GM12878 (cell line): ENCODE measurements around the gene NAA15. TPM values are rescaled to one million over a fixed set of nuclear protein-coding genes. Genes with fewer than 3 reads are reported as not detected.
A peak's percentile ranks its signal among the peaks of the same experiment; 100 is the strongest.

ENCODE experiments used
- ATAC-seq: fragments of 200-7000 bp; cut with Tn5 transposase; 3 replicates; pipeline ENCODE4 v1.9.1; 2020; ENCODE audit warnings: mild to moderate bottlenecking, moderate library complexity
- BruUV-seq: library from RNA; stranded (reverse); fragments of 400-500 nt; replicated peaks from 2 replicates; lab custom pipeline; 2021; lab: Mats Ljungman, UMichigan
- CTCF ChIA-PET: fragments of 300-600 bp; sonication (Branson Sonifier 250); formaldehyde crosslinking; extraction: SDS; loops from one replicate; lab custom pipeline; 2021; ENCODE audit warnings: inconsistent platforms; lab: Yijun Ruan, JAX
- POLR2A ChIA-PET: fragments of 350-600 bp; formaldehyde crosslinking; extraction: SDS; loops from one replicate; lab custom pipeline; 2021; ENCODE audit warnings: inconsistent platforms; lab: Charles Lee
- RAD21 ChIA-PET: fragments of 300-600 bp; sonication (Branson Sonifier 250); formaldehyde crosslinking; loops from one replicate; lab custom pipeline; 2023; ENCODE audit warnings: antibody characterized with exemption; ENCODE audit not compliant: unreplicated experiment; lab: Charles Lee
- SMC1A ChIA-PET: fragments of 300-600 bp; sonication (Branson Sonifier 250); formaldehyde crosslinking; loops from one replicate; lab custom pipeline; 2023; ENCODE audit not compliant: unreplicated experiment, uncharacterized antibody; lab: Charles Lee
- DNase-seq: peaks from one replicate; pipeline ENCODE4 v3.0.0-alpha.2; 2011; ENCODE audit warnings: low read depth, low spot score
- FAIRE-seq: peaks from 3 replicates; lab custom pipeline; 2011; peaks lifted over from hg19 to GRCh38; lab: Jason Lieb, UNC
- H2AFZ ChIP-seq: 2 replicates; pipeline ENCODE4 v1.6.0; 2011; ENCODE audit warnings: low read depth, low read length, control low read depth; ENCODE audit not compliant: control insufficient read depth
- H3K27ac ChIP-seq: 2 replicates; pipeline ENCODE4 v1.5.1; 2011; ENCODE audit warnings: control low read depth; ENCODE audit not compliant: control insufficient read depth, insufficient read depth
- H3K27me3 ChIP-seq, 2 experiments: replicated peaks in 1 of 2; 2 replicates each; pipeline versions ENCODE4 v1.6.0 to v1.6.1; 2011; ENCODE audit warnings: low read length in 1 of 2; ENCODE audit not compliant: control insufficient read depth in 2 of 2, insufficient read depth in 2 of 2
- H3K36me3 ChIP-seq, 2 experiments: 2 replicates each; pipeline ENCODE4 v1.5.1; 2011; ENCODE audit warnings: low read length in 1 of 2; ENCODE audit not compliant: control insufficient read depth in 2 of 2, insufficient read depth in 2 of 2
- H3K4me1 ChIP-seq: 2 replicates; pipeline ENCODE4 v1.6.1; 2011; ENCODE audit warnings: mild to moderate bottlenecking, low read length, moderate library complexity, mixed read lengths; ENCODE audit not compliant: control insufficient read depth, insufficient read depth
- H3K4me2 ChIP-seq: 2 replicates; pipeline ENCODE4 v1.6.0; 2011; ENCODE audit warnings: control low read depth; ENCODE audit not compliant: control insufficient read depth, insufficient read depth
- H3K4me3 ChIP-seq: fragments of 200-600 bp; sonication (generic); 2 replicates; pipeline ENCODE4 v1.5.1; 2016
- H3K79me2 ChIP-seq: 2 replicates; pipeline ENCODE4 v1.6.0; 2011; ENCODE audit warnings: low read length; ENCODE audit not compliant: control insufficient read depth, insufficient read depth
- H3K9ac ChIP-seq: 2 replicates; pipeline ENCODE4 v1.8.0; 2011; ENCODE audit warnings: low read length, control low read depth, mixed read lengths; ENCODE audit not compliant: control insufficient read depth, insufficient read depth
- H3K9me3 ChIP-seq: replicated peaks from 3 replicates; pipeline ENCODE4 v1.5.1; 2011; ENCODE audit warnings: mild to moderate bottlenecking, low read length; ENCODE audit not compliant: control insufficient read depth, insufficient read depth
- H4K20me1 ChIP-seq: 2 replicates; pipeline ENCODE4 v1.6.0; 2011; ENCODE audit not compliant: control insufficient read depth, insufficient read depth
- BCL11A ChIP-seq: IDR thresholded peaks from 2 replicates; pipeline ENCODE4 v1.6.1; 2011; ENCODE audit warnings: low read depth, low read length
- BHLHE40 ChIP-seq, 2 experiments: fragments of 450-650 bp in 1 of 2; IDR thresholded peaks; 2 replicates each; pipeline ENCODE4 v1.6.1; 2011 to 2017; ENCODE audit warnings: low read depth in 2 of 2, borderline replicate concordance in 1 of 2, improper control_type of control experiment in 1 of 2, low read length in 1 of 2, mild to moderate bottlenecking in 1 of 2
- CREB1 ChIP-seq: IDR thresholded peaks from 2 replicates; pipeline ENCODE4 v1.6.1; 2012; ENCODE audit warnings: low read depth, mild to moderate bottlenecking, inconsistent platforms
- HDGF ChIP-seq: fragments of 450-650 bp; IDR thresholded peaks from 2 replicates; pipeline ENCODE4 v1.6.1; 2016; ENCODE audit warnings: antibody characterized with exemption
- KAT2A ChIP-seq: conservative IDR thresholded peaks from 2 replicates; pipeline ENCODE4 v1.6.1; 2011; ENCODE audit warnings: low read depth, low read length; ENCODE audit not compliant: control insufficient read depth
- MEF2A ChIP-seq: IDR thresholded peaks from 2 replicates; pipeline ENCODE4 v1.6.1; 2011; ENCODE audit warnings: low read depth, mild to moderate bottlenecking, low read length, moderate library complexity; ENCODE audit not compliant: insufficient read depth
- MEF2B ChIP-seq: fragments of 450-650 bp; IDR thresholded peaks from 2 replicates; pipeline ENCODE4 v1.6.1; 2018; ENCODE audit warnings: mild to moderate bottlenecking, moderate library complexity; ENCODE audit not compliant: partially characterized antibody, poor library complexity, severe bottlenecking
- NBN ChIP-seq: fragments of 450-650 bp; IDR thresholded peaks from 2 replicates; pipeline ENCODE4 v1.6.1; 2016
- PBX3 ChIP-seq: IDR thresholded peaks from 2 replicates; pipeline ENCODE4 v1.6.1; 2011; ENCODE audit warnings: mild to moderate bottlenecking, low read depth, low read length, moderate library complexity; ENCODE audit not compliant: insufficient replicate concordance
- RUNX3 ChIP-seq: IDR thresholded peaks from 2 replicates; pipeline ENCODE4 v1.6.1; 2012; ENCODE audit warnings: low read length, inconsistent platforms
- SMARCA5 ChIP-seq: fragments of 450-650 bp; IDR thresholded peaks from 2 replicates; pipeline ENCODE4 v1.6.1; 2017; ENCODE audit warnings: mild to moderate bottlenecking
- ZNF687 ChIP-seq: fragments of 450-650 bp; IDR thresholded peaks from 2 replicates; pipeline ENCODE4 v1.6.1; 2017; ENCODE audit warnings: mild to moderate bottlenecking, moderate library complexity
- WGBS: methylation state at CpG from one replicate; pipeline ENCODE4 v1.1.6; 2016; ENCODE audit warnings: low lambda C conversion rate; ENCODE audit not compliant: insufficient replicate concordance, insufficient coverage; ENCODE audit errors: missing lambda C conversion rate; 5-methylcytosine and 5-hydroxymethylcytosine counted together
- in situ Hi-C: fragments of 300-500 bp; cut with MboI; formaldehyde crosslinking; loops from 9 replicates; pipeline ENCODE4 v1.14.3; 2018; ENCODE audit warnings: mixed read lengths
- intact Hi-C: fragments of 100-400 bp; cut with micrococcal nuclease; formaldehyde crosslinking; loops from one replicate; pipeline ENCODE4 v1.14.2; 2022; ENCODE audit not compliant: unreplicated experiment
- polyA plus RNA-seq, 11 experiments: library from polyadenylated mRNA; depleted of rRNA in 4 of 11; unstranded in 6 of 11; stranded (reverse) in 5 of 11; fragments of >200 nt; fragmentation: Nextera tagmentation in 4 of 11; fragmentation: Illumina TruSeq in 1 of 11; extraction: Ambion mirVana in 4 of 11; extraction: Trizol in 1 of 11; gene quantifications; 1 replicate in 1 of 11; 2 replicates in 10 of 11; pipeline versions ENCODE4 v1.2.1 to v1.2.3, GENCODE V29; 2011 to 2016; ENCODE audit warnings: inconsistent platforms in 2 of 11, missing spikeins in 2 of 11, low read depth in 1 of 11
- total RNA-seq, 4 experiments: library from RNA; depleted of rRNA in 3 of 4; stranded (reverse); fragments of >200 nt in 3 of 4; fragmentation: Illumina TruSeq in 1 of 4; extraction: Trizol in 1 of 4; gene quantifications; 2 replicates each; pipeline versions ENCODE4 v1.2.1 to v1.2.3, GENCODE V29; 2013 to 2021
- TF ChIP-seq, protein P1 (sequence below): fragments of 450-650 bp; IDR thresholded peaks from 2 replicates; pipeline ENCODE4 v1.6.1; 2016; ENCODE audit warnings: mild to moderate bottlenecking
- TF ChIP-seq, protein P2 (sequence below): fragments of 150-350 bp; IDR thresholded peaks from 2 replicates; pipeline ENCODE4 v1.6.1; 2014; ENCODE audit warnings: mild to moderate bottlenecking, low read depth, low read length

Gene NAA15
- total and polyA plus RNA-seq, 10 of the 15 experiments (the other 5 are each of a cell fraction or from before 2014, with no cell fraction given), result 24.3 to 93.1 (median 51.9) TPM

GRCh38 chr4:139315221-139315675 is 13.9 kb downstream of the NAA15 start:
- peak; percentile 45 for DNase-seq
- H3K4me1 ChIP-seq, result peaks cover 20% of the 10 kb centered on the region
- TF ChIP-seq PBX3 (peak; percentile 78), MEF2A (0 out of 2 replicates have a peak, but pooled peaks have one; percentile 54), BHLHE40 (IDR thresholded peaks at IDR 0.05; ENCODE audit: borderline replicate concordance in 1 of 2, low read depth in 2 of 2, low read length in 1 of 2) (0 out of 4 replicates have a peak, but pooled peaks have one; percentile 24 to 38), NBN (0 out of 2 replicates have a peak, but pooled peaks have one; percentile 9), KAT2A (no peak), MEF2B (peak; percentile 12), HDGF (0 out of 2 replicates have a peak, but pooled peaks have one; percentile 32), CREB1 (peak; percentile 9; the same call in 1 of the 2 replicates), ZNF687 (0 out of 2 replicates have a peak, but pooled peaks have one; percentile 54), RUNX3 (0 out of 2 replicates have a peak, but pooled peaks have one; percentile 5), BCL11A (no peak), SMARCA5 (peak; percentile 61; the same call in 1 of the 2 replicates)
- TF ChIP-seq, protein P1, sequence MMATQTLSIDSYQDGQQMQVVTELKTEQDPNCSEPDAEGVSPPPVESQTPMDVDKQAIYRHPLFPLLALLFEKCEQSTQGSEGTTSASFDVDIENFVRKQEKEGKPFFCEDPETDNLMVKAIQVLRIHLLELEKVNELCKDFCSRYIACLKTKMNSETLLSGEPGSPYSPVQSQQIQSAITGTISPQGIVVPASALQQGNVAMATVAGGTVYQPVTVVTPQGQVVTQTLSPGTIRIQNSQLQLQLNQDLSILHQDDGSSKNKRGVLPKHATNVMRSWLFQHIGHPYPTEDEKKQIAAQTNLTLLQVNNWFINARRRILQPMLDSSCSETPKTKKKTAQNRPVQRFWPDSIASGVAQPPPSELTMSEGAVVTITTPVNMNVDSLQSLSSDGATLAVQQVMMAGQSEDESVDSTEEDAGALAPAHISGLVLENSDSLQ, result peak; percentile 95
- TF ChIP-seq, protein P2, sequence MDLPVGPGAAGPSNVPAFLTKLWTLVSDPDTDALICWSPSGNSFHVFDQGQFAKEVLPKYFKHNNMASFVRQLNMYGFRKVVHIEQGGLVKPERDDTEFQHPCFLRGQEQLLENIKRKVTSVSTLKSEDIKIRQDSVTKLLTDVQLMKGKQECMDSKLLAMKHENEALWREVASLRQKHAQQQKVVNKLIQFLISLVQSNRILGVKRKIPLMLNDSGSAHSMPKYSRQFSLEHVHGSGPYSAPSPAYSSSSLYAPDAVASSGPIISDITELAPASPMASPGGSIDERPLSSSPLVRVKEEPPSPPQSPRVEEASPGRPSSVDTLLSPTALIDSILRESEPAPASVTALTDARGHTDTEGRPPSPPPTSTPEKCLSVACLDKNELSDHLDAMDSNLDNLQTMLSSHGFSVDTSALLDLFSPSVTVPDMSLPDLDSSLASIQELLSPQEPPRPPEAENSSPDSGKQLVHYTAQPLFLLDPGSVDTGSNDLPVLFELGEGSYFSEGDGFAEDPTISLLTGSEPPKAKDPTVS, result no peak

More at GRCh38 chr4:139315221-139315675, 13.9 kb downstream of the NAA15 start:
- FAIRE-seq (peak; percentile 69), ATAC-seq (peak; percentile 82)
- Histone ChIP-seq H3K9me3 (no peaks in the 10 kb centered on the region; the same call in none of the 3 replicates), H3K36me3 (peaks cover 0 to 2% of the 10 kb centered on the region in 2 experiments; a peak in 1 of 4 replicates), H3K79me2 (peaks cover 95% of the 10 kb centered on the region), H4K20me1 (no peaks in the 10 kb centered on the region), H3K4me3 (peak overlapping the region; percentile 39; the same call in 1 of the 2 replicates), H3K27ac (peak overlapping the region; percentile 29), H3K4me2 (peak overlapping the region; percentile 39), H3K9ac (0 out of 2 replicates have a peak overlapping the region, but pooled peaks have one; percentile 40), H2AFZ (no peak overlapping the region; the same call in 1 of the 2 replicates), H3K27me3 (no peaks in the 10 kb centered on the region)
- ChIA-PET POLR2A (interaction anchor here (1.1 to 2.0 kb wide), 5 partner anchors 10 to 19 kb away, joined by 3 to 20 read pairs (median 4); partner anchors contain the start of genes NAA15 and NDUFC1), CTCF (interaction anchor here (1.0 to 2.0 kb wide), 3 partner anchors 13 to 19 kb away, joined by 3 to 20 read pairs (median 3); partner anchors contain the start of gene NDUFC1), SMC1A (interaction anchor here (1.1 to 2.0 kb wide), 5 partner anchors 14 to 53 kb away, joined by 3 to 10 read pairs (median 5); partner anchors contain the start of gene NAA15), RAD21 (interaction anchor here (0.6 to 1.8 kb wide), 4 partner anchors 8 to 144 kb away, joined by 3 to 13 read pairs (median 4); partner anchors contain the start of genes NAA15 and NDUFC1)
- 2% methylated on average over 13 of the region's 13 CpGs for WGBS
- in situ Hi-C loops (loop anchor here (25.0 kb wide), 1 partner anchor 1103 kb away; no protein-coding TSS in a partner anchor), intact Hi-C loops (loop anchor here (1.0 kb wide), 1 partner anchor 13 kb away; the partner anchor contains the start of gene NDUFC1)
- no TSS peak for BruUV-seq
